Lower leg skin (tissue), 4 donors: Measurements from ENCODE around the gene GLUL. TPM values are rescaled to one million over a fixed set of nuclear protein-coding genes. Genes with fewer than 3 reads are reported as not detected.

Experiments used
- DNase-seq, 2 donors: peaks; one replicate each; pipeline ENCODE4 v3.0.0-alpha.2; 2019; ENCODE audit warnings: low spot score in 2 of 2
- H3K4me3 ChIP-seq: fragments of 200-600 bp; sonication (generic); 2 replicates; pipeline ENCODE4 v1.5.1; 2017; ENCODE audit warnings: mild to moderate bottlenecking, low read depth; ENCODE audit not compliant: poor library complexity, severe bottlenecking
- POLR2A ChIP-seq, 2 donors: fragments of 450-650 bp; IDR thresholded peaks; one replicate each; pipeline ENCODE4 v1.6.1; 2016 to 2017; ENCODE audit warnings: antibody characterized with exemption in 2 of 2, mild to moderate bottlenecking in 1 of 2, moderate library complexity in 1 of 2
- WGBS, 2 donors: methylation state at CpG; one replicate each; pipeline ENCODE4 v1.1.5; 2018; 5-methylcytosine and 5-hydroxymethylcytosine counted together
- intact Hi-C: fragments of 100-400 bp; cut with DNase I; formaldehyde crosslinking; loops from one replicate; pipeline ENCODE4 v1.15.0; 2023; ENCODE audit warnings: low total_unique reads
- total RNA-seq, 4 donors: library from RNA; depleted of rRNA; stranded (reverse); fragments of >200 nt; gene quantifications; one replicate each; pipeline ENCODE4 v1.1.0, GENCODE V29; 2016
- TF ChIP-seq, protein P1 (sequence below), 3 donors: fragments of 450-650 bp; IDR thresholded peaks; one replicate each; pipeline ENCODE4 v1.5.1; 2016; ENCODE audit warnings: antibody characterized with exemption in 3 of 3, mild to moderate bottlenecking in 3 of 3, moderate library complexity in 2 of 3

The GLUL gene
- total RNA-seq, 4 donors from 2014 or later, result 962 to 2,018 (median 1,391) TPM

DNA sequence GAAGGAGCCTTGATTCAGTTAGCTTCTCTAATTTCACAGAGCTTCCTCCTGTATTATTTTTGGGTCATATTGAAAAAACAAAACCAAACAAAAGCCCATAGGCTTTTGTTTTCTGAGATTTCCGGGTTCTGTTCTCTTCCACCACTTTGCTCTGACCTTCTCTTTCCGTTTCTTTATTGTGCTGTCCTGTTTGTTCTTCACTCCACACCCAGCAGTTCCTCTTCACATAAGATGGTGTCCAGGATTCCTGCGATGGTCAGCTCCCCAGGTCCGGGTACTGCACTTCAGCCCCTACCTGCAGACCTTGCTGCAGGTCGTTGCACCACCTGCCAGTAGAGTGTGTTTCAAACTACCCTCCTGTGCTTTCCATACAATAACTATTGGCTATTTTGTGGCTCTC is 44.6 kb downstream of the GLUL start:
- no peak overlapping the region for H3K4me3 ChIP-seq
- TF ChIP-seq POLR2A (IDR thresholded peaks at IDR 0.05), result no peak
- TF ChIP-seq, protein P1, sequence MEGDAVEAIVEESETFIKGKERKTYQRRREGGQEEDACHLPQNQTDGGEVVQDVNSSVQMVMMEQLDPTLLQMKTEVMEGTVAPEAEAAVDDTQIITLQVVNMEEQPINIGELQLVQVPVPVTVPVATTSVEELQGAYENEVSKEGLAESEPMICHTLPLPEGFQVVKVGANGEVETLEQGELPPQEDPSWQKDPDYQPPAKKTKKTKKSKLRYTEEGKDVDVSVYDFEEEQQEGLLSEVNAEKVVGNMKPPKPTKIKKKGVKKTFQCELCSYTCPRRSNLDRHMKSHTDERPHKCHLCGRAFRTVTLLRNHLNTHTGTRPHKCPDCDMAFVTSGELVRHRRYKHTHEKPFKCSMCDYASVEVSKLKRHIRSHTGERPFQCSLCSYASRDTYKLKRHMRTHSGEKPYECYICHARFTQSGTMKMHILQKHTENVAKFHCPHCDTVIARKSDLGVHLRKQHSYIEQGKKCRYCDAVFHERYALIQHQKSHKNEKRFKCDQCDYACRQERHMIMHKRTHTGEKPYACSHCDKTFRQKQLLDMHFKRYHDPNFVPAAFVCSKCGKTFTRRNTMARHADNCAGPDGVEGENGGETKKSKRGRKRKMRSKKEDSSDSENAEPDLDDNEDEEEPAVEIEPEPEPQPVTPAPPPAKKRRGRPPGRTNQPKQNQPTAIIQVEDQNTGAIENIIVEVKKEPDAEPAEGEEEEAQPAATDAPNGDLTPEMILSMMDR (IDR thresholded peaks at IDR 0.05), result no peak
- intact Hi-C loops, result no loop called here
- WGBS, 2 donors, result 85 to 87% methylated on average over 5 of the region's 5 CpGs
- peak in 1 of 2 donors; percentile 64 for DNase-seq

DNA sequence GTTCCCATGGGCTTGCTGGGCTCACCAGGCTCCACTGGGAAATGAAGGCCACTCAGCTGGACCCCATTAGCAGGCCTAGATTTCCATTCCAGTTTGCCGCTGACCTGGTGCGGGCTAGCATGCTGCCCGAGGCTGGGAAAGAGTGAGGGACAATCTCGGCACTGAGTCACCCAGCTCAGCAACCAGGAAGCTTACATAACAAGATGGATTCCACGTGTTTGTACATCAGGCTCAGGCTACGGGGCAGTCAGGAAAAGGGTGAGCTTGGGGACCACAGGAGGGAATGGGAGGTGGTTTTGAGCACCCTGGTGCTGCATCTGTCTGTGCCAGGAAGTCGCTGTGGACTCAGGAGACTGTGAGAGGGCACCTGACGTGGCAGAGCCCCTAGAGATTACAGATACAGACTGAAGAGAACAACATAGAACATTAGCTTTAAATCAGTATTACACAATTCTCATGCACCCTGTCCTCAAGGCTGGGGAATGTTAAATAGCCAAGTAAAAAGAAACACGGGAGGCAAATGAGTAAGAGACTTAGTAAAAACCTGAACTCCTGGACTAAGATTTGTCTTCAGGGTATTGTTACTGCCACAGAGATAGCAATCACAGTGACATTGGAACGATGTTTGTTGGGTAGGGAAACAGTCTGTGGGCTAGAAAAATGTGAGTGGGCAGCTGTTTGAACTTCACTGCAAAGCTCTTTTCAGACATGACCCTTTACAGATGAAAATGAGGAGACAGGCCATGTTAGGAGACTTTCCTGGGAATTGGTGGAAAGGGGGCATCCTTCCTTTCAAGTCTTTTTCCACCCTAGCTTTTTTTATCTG is 51.1 kb downstream of the GLUL start:
- TF ChIP-seq, protein P1 (IDR thresholded peaks at IDR 0.05), result no peak
- TF ChIP-seq POLR2A (IDR thresholded peaks at IDR 0.05), result no peak
- WGBS, 2 donors, result 54 to 69% methylated on average over 10 of the region's 10 CpGs
- DNase-seq, result peak in 1 of 2 donors; percentile 82
- H3K4me3 ChIP-seq, result no peak overlapping the region
- intact Hi-C loops, result no loop called here

DNA sequence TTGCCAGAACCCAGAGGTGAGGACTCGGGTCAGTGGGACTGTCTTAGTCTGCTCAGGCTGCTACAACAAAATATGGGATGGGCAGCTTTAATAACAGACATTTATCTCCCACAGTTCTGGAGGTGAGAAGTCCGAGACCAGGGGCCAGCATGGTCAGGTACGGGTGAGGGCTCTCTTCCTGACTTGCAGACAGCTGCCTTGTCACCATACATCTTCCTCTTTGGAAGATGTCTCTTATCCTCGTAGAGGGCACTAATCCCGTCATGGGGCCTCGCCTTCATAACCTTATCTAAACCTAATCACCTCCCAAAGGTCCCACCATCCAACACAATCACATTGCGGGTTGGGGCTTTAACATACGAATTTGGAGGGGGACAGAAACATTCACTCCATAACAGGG is 51.9 kb downstream of the GLUL start:
- 91 to 96% methylated on average over 8 of the region's 8 CpGs for WGBS, 2 donors
- H3K4me3 ChIP-seq, result no peak overlapping the region
- no peak for TF ChIP-seq POLR2A (IDR thresholded peaks at IDR 0.05)
- TF ChIP-seq, protein P1 (IDR thresholded peaks at IDR 0.05), result no peak
- peak in 1 of 2 donors; percentile 57 for DNase-seq
- intact Hi-C loops, result no loop called here

DNA sequence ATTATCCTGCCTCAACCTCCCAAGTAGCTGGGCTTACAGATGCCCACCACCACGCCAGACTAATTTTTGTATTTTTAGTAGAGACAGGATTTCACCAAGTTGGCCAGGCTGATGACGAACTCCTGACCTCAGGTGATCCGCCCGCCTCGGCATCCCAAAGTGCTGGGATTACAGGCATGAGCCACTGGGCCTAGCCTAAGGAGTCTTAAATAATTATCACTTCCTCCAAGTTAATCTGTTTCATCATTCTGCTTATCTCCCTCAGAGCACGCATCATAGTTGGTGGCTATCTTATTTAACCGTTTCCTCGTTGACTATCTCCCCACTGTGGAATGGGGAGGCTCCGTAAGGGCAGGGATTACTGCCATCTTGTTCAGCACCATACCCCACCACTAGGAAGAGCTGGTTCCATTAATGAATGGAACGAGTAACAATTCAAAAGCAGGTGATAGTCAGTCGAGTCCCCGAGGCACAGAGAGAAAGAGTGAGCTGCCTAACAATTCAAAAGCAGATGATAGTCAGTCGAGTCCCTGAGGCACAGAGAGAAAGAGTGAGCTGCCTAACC is 52.7 kb downstream of the GLUL start:
- intact Hi-C loops, result no loop called here
- TF ChIP-seq, protein P1 (IDR thresholded peaks at IDR 0.05), result no peak
- no peak for TF ChIP-seq POLR2A (IDR thresholded peaks at IDR 0.05)
- DNase-seq, result peak in 1 of 2 donors; percentile 20
- WGBS, 2 donors, result 91 to 92% methylated on average over 13 of the region's 13 CpGs
- H3K4me3 ChIP-seq, result no peak overlapping the region

DNA sequence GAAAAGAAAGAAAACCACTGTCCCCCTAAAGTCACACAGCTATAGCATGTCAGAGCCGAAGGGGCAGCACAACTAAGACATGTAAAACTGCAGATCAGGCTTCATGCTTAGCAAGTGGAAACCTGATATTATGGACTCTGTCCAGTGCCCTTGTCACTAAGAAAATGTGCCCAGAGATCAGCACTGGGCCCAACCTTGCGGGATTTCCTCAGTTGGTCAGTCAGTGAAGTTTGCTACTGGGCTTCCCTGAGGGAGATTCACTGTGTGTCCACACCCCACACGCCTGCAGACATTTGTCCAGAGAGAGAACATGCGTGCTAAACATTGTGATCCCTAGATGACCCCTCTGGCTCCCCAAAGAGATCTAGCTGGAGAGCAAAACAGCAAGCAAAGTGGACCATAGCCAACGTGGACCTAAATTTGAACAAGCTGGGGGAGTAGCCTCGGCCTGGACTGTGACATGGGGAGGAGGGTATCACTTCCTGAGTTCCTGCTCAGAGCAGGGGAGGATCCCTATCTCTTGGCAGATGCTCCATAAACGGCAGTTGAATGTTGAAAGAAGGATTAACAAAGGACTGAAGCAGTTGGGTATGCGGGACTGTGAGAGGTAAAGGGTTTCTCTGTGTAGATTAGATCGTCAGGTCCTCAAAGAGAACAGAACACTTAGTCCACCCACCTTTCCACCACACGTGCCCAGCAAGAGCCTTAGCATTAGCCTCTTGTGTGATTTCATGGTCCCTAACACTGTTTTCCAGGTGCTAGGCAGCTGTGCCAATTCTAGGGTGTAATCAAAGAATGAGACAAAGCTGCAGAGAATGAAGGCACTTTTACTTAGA is 53.6 kb downstream of the GLUL start:
- DNase-seq, result peak; percentile 31 to 80
- no peak overlapping the region for H3K4me3 ChIP-seq
- intact Hi-C loops, result no loop called here
- no peak for TF ChIP-seq POLR2A (IDR thresholded peaks at IDR 0.05)
- TF ChIP-seq, protein P1 (IDR thresholded peaks at IDR 0.05), result no peak
- 35 to 44% methylated on average over 10 of the region's 10 CpGs for WGBS, 2 donors
